ENCODE data around the gene RAB7B.
A peak's percentile ranks its signal among the peaks of the same experiment; 100 is the strongest.

Gene RAB7B

GRCh38 chr1:205935869-205936268, 67.3 kb downstream of the RAB7B start:
- TF ChIP-seq GABPA (IDR thresholded peaks at IDR 0.05; ENCODE audit: low read depth): no peak
- TF ChIP-seq POLR2AphosphoS5 (IDR thresholded peaks at IDR 0.05; ENCODE audit: low read depth): no peak
- TF ChIP-seq REST (IDR thresholded peaks at IDR 0.05; ENCODE audit: insufficient replicate concordance, low read depth): no peak
- TF ChIP-seq CTCF (IDR thresholded peaks at IDR 0.05; ENCODE audit: insufficient read depth, low read length): no peak
- Histone ChIP-seq H3K27me3 (ENCODE audit: insufficient read depth, poor library complexity, severe bottlenecking) (peaks cover 5% of the 10 kb centered on the region), H3K4me3 (replicated peaks; ENCODE audit: insufficient read depth, low read length) (no peak overlapping the region), H3K27ac (replicated peaks) (no peak overlapping the region)
- no peak for DNase-seq (ENCODE audit: low read depth in 1 of 2, low spot score in 1 of 2)

DNA sequence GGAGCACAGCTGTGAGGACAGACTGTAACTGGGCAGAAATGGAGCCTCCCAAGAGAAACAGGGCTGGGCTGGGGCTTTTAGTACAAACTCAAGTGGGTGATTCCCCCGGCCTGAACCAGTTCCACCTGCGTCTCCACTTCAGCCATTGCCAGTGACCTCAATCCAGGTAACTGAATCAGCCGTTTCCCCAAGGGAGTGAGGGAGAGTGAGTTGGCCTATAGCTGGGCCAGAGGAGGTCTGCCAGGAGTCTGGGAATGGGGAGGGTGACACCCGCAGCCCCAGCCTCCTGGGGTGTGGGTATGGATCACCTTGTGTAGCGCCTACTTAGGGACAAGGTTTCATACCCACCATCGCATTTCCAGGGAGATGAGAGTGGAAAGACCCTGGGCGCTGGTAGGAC, 68.4 kb downstream of the RAB7B start:
- H3K27ac ChIP-seq (replicated peaks): no peak overlapping the region
- H3K4me3 ChIP-seq (replicated peaks; ENCODE audit: insufficient read depth, low read length): no peak overlapping the region
- DNase-seq (ENCODE audit: low read depth in 1 of 2, low spot score in 1 of 2): no peak
- TF ChIP-seq POLR2AphosphoS5 (IDR thresholded peaks at IDR 0.05; ENCODE audit: low read depth) (no peak), GABPA (IDR thresholded peaks at IDR 0.05; ENCODE audit: low read depth) (no peak), CTCF (IDR thresholded peaks at IDR 0.05; ENCODE audit: insufficient read depth, low read length) (no peak), REST (IDR thresholded peaks at IDR 0.05; ENCODE audit: insufficient replicate concordance, low read depth) (no peak), SPI1 (IDR thresholded peaks at IDR 0.05; ENCODE audit: borderline replicate concordance, low read depth) (no peak)
- H3K27me3 ChIP-seq (ENCODE audit: insufficient read depth, poor library complexity, severe bottlenecking): peaks cover 5% of the 10 kb centered on the region

DNA sequence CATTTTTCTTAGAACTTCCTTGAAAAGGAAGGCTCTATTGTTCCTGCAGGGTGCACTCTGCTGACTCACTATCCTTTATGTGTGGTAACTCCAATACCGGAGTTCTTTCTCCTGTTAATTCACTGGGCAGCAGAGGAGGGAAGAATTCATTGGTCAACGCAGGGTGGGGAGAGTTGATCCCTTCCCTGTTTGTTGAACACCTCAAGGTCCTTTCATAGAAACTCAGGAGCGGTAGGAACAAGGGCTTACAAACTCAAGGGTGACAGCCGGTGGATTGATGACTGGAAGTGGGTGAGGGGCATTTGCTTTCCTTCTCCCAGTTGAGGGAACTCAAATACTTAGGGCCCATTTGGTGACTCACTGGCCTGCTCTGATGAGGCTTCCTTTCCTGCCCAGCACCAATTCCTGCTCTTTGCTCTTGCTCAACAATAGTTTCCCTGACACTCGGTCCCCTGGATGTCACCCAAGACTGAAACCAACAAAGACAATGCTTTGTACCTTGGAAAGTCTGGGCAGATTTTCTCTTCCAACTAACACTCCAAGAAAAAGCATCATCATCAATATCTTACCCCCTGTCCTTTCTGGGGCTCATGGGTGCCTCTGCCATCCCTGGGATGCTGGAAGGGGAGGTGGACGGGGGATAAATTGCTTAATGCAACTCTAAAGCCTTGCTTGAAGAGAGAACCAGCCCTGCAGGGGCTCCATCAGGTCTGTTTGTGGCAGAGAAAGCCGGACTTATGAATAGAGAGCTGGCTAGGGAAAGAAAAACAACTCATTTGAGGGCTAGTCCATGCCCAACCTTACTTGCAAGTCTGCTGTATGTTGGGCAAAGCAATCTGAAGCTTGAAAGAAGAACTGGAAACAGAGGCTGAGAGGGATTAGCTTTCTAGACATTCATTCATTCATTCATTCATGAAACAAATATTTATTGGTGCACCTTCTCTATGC, 69.2 kb downstream of the RAB7B start:
- TF ChIP-seq REST (IDR thresholded peaks at IDR 0.05; ENCODE audit: insufficient replicate concordance, low read depth) (no peak), SPI1 (IDR thresholded peaks at IDR 0.05; ENCODE audit: borderline replicate concordance, low read depth) (no peak), CTCF (IDR thresholded peaks at IDR 0.05; ENCODE audit: insufficient read depth, low read length) (no peak), GABPA (IDR thresholded peaks at IDR 0.05; ENCODE audit: low read depth) (no peak), POLR2AphosphoS5 (IDR thresholded peaks at IDR 0.05; ENCODE audit: low read depth) (no peak)
- Histone ChIP-seq H3K27ac (replicated peaks) (no peak overlapping the region), H3K27me3 (ENCODE audit: insufficient read depth, poor library complexity, severe bottlenecking) (peaks cover under 1% of the 10 kb centered on the region), H3K4me3 (replicated peaks; ENCODE audit: insufficient read depth, low read length) (no peak overlapping the region)
- peak in 1 of 2 experiments; percentile 60 for DNase-seq (ENCODE audit: low read depth in 1 of 2, low spot score in 1 of 2)

Data from HL-60 (cell line).